Thoracic aorta (tissue), 2 donors: ENCODE measurements around the gene MECR. TPM values are rescaled to one million over a fixed set of nuclear protein-coding genes. Genes with fewer than 3 reads are reported as not detected.

Source experiments
- ATAC-seq: fragments of 150-250 bp; one replicate; pipeline ENCODE4 v1.8.0; 2017; ENCODE audit warnings: low read depth; ENCODE audit not compliant: insufficient number of reproducible peaks, low FRiP score
- DNase-seq: peaks from one replicate; pipeline ENCODE4 v3.0.0-alpha.2; 2020; ENCODE audit warnings: low spot score
- H3K27ac ChIP-seq, 2 donors: fragments of 200-600 bp; sonication (generic); 1 replicate in 1 of 2; 2 replicates in 1 of 2; pipeline ENCODE4 v1.5.1; 2016; ENCODE audit warnings: mild to moderate bottlenecking in 2 of 2, moderate library complexity in 2 of 2
- H3K27me3 ChIP-seq: fragments of 200-600 bp; sonication (generic); replicated peaks from 2 replicates; pipeline ENCODE4 v1.6.0; 2016; ENCODE audit warnings: mild to moderate bottlenecking; ENCODE audit not compliant: insufficient read depth
- H3K36me3 ChIP-seq: fragments of 200-600 bp; sonication (generic); one replicate; pipeline ENCODE4 v1.5.1; 2016
- H3K4me1 ChIP-seq, 2 donors: fragments of 200-600 bp; sonication (generic); 1 replicate in 1 of 2; 2 replicates in 1 of 2; pipeline versions ENCODE4 v1.5.1 to v1.6.0; 2016; ENCODE audit warnings: low read depth in 2 of 2, mild to moderate bottlenecking in 1 of 2; ENCODE audit not compliant: control insufficient read depth in 1 of 2
- H3K4me3 ChIP-seq: fragments of 200-600 bp; sonication (generic); 2 replicates; pipeline ENCODE4 v1.5.1; 2016; ENCODE audit warnings: mild to moderate bottlenecking
- H3K9me3 ChIP-seq: fragments of 200-600 bp; sonication (generic); 2 replicates; pipeline ENCODE4 v1.5.1; 2016
- CTCF ChIP-seq: fragments of 200-600 bp; sonication (generic); IDR thresholded peaks from one replicate; pipeline ENCODE4 v1.5.1; 2019; ENCODE audit warnings: antibody characterized with exemption
- total RNA-seq, 2 donors: library from RNA; depleted of rRNA; stranded (reverse); fragments of >200 nt; gene quantifications; one replicate each; pipeline versions ENCODE4 v1.1.0 to v1.2.3, GENCODE V29; 2016

MECR gene
- total RNA-seq, 2 donors from 2014 or later: 9.2 to 32.0 TPM

- DNase-seq (no peak), ATAC-seq (no peak)
- H3K4me1 ChIP-seq: peaks cover 10 to 25% of the 10 kb centered on the region in 2 donors
- H3K36me3 ChIP-seq: no peaks in the 10 kb centered on the region
- no peak overlapping the region for H3K27ac ChIP-seq
- no peaks in the 10 kb centered on the region for H3K9me3 ChIP-seq
- no peak for TF ChIP-seq CTCF
- H3K27me3 ChIP-seq: no peaks in the 10 kb centered on the region
- H3K4me3 ChIP-seq: no peak overlapping the region
These were observed 3.7 kb upstream of the MECR start for GRCh38 chr1:29234471-29234870.

GRCh38 chr1:29233693-29234092 is 3.0 kb upstream of the MECR start:
- Histone ChIP-seq H3K27ac (no peak overlapping the region), H3K36me3 (no peaks in the 10 kb centered on the region), H3K4me1 (peaks cover 10 to 28% of the 10 kb centered on the region in 2 donors), H3K4me3 (no peak overlapping the region), H3K27me3 (no peaks in the 10 kb centered on the region), H3K9me3 (no peaks in the 10 kb centered on the region)
- no peak for TF ChIP-seq CTCF
- DNase-seq (no peak), ATAC-seq (no peak)

- no peaks in the 10 kb centered on the region for H3K36me3 ChIP-seq
- TF ChIP-seq CTCF: no peak
- no peaks in the 10 kb centered on the region for H3K9me3 ChIP-seq
- H3K4me3 ChIP-seq: no peak overlapping the region
- H3K4me1 ChIP-seq: peaks cover 10 to 19% of the 10 kb centered on the region in 2 donors
- DNase-seq (no peak), ATAC-seq (no peak)
- no peaks in the 10 kb centered on the region for H3K27me3 ChIP-seq
- H3K27ac ChIP-seq: no peak overlapping the region
These were observed 1.7 kb upstream of the MECR start for GRCh38 chr1:29232387-29232786.

- Histone ChIP-seq H3K9me3 (no peaks in the 10 kb centered on the region), H3K4me1 (peaks cover 7 to 19% of the 10 kb centered on the region in 2 donors), H3K4me3 (peak overlapping the region; percentile 78), H3K27ac (peak overlapping the region; percentile 48 to 53), H3K36me3 (peaks cover 2% of the 10 kb centered on the region), H3K27me3 (no peaks in the 10 kb centered on the region)
- ATAC-seq (no peak), DNase-seq (no peak)
- TF ChIP-seq CTCF: no peak
These were observed 556 bp downstream of the MECR start for GRCh38 chr1:29230204-29230552.

GRCh38 chr1:29227511-29227910 is 3.2 kb downstream of the MECR start:
- Histone ChIP-seq H3K4me1 (peaks cover 7 to 19% of the 10 kb centered on the region in 2 donors), H3K27ac (no peak overlapping the region), H3K36me3 (peaks cover 11% of the 10 kb centered on the region), H3K9me3 (no peaks in the 10 kb centered on the region), H3K4me3 (no peak overlapping the region), H3K27me3 (no peaks in the 10 kb centered on the region)
- TF ChIP-seq CTCF: no peak
- ATAC-seq (no peak), DNase-seq (no peak)
